8988T (cell line): ENCODE measurements around the gene SETD1B.
"Not testable (repeated sequence)": the region's sequence is repeated elsewhere in the genome, so short reads cannot be mapped to it uniquely, and the experiment has no call there.

Experiments
- DNase-seq: peaks from one replicate; pipeline ENCODE4 v3.0.0; 2011

Gene SETD1B

GRCh38 chr12:121827351-121828099, 23.7 kb downstream of the SETD1B start:
- no peak for DNase-seq

GRCh38 chr12:121828306-121828705, 24.5 kb downstream of the SETD1B start:
- no peak for DNase-seq

GRCh38 chr12:121828826-121829225, 25.0 kb downstream of the SETD1B start:
- DNase-seq, result no peak

- DNase-seq, result no peak
Observed at GRCh38 chr12:121829250-121829918, 25.6 kb downstream of the SETD1B start.

- no peak for DNase-seq
Observed at GRCh38 chr12:121830134-121830533, 26.3 kb downstream of the SETD1B start.

GRCh38 chr12:121830588-121831265, 26.9 kb downstream of the SETD1B start:
- no peak for DNase-seq

- no peak for DNase-seq
Observed at GRCh38 chr12:121831571-121832245, 27.9 kb downstream of the SETD1B start.

- DNase-seq, result no peak
Observed at GRCh38 chr12:121837680-121838079, 33.9 kb downstream of the SETD1B start.

- no peak for DNase-seq
Observed at GRCh38 chr12:121838126-121838525, 34.3 kb downstream of the SETD1B start.

GRCh38 chr12:121839106-121839992, 35.5 kb downstream of the SETD1B start:
- peak; percentile 90 for DNase-seq

GRCh38 chr12:121839993-121840761, 36.4 kb downstream of the SETD1B start:
- no peak for DNase-seq

- DNase-seq, result no peak
Observed at GRCh38 chr12:121843236-121843982, 39.6 kb downstream of the SETD1B start.

GRCh38 chr12:121845701-121846100, 41.9 kb downstream of the SETD1B start:
- no peak for DNase-seq

- no peak for DNase-seq
Observed at GRCh38 chr12:121849211-121849610, 45.4 kb downstream of the SETD1B start.

GRCh38 chr12:121849665-121850064, 45.9 kb downstream of the SETD1B start:
- DNase-seq, result no peak

- not testable (repeated sequence) for DNase-seq
Observed at GRCh38 chr12:121852392-121852791, 48.6 kb downstream of the SETD1B start.

GRCh38 chr12:121857322-121858246, 53.8 kb downstream of the SETD1B start:
- no peak for DNase-seq

- DNase-seq, result no peak
Observed at GRCh38 chr12:121858318-121858661, 54.5 kb downstream of the SETD1B start.
